ENCODE measurements around the gene ZP3.

GRCh38 chr7:76381814-76382213 is 42.9 kb upstream of the ZP3 start:
- no peak for TF ChIP-seq POLR2AphosphoS5 (IDR thresholded peaks at IDR 0.05)
- TF ChIP-seq POLR2A (IDR thresholded peaks at IDR 0.05): no peak
- no peak for TF ChIP-seq CTCF (IDR thresholded peaks at IDR 0.05 in 8 of 11, conservative IDR thresholded peaks at IDR 0.05 in 3 of 11)
